IMR-90 (cell line): ENCODE data around the gene ARVCF. TPM values are rescaled to one million over a fixed set of nuclear protein-coding genes. Genes with fewer than 3 reads are reported as not detected.

Experiments
- ATAC-seq: fragments of 200-7000 bp; cut with Tn5 transposase; 2 replicates; pipeline ENCODE4 v1.9.1; 2020; ENCODE audit warnings: low read depth, mild to moderate bottlenecking, moderate library complexity
- BruUV-seq: library from RNA; stranded (reverse); fragments of 400-500 nt; replicated peaks from 2 replicates; lab custom pipeline; 2021; lab: Mats Ljungman, UMichigan
- CTCF ChIA-PET: fragments of 300-600 bp; formaldehyde crosslinking; extraction: SDS; loops from one replicate; lab custom pipeline; 2021; ENCODE audit warnings: antibody characterized with exemption; lab: Yijun Ruan, JAX
- POLR2A ChIA-PET: fragments of 300-600 bp; sonication (Branson Sonifier 250); formaldehyde crosslinking; loops from one replicate; lab custom pipeline; 2022; ENCODE audit warnings: antibody characterized with exemption; ENCODE audit not compliant: unreplicated experiment; lab: Charles Lee
- DNase-seq: peaks from one replicate; pipeline ENCODE4 v3.0.0; 2013
- H2AFZ ChIP-seq: replicated peaks from 2 replicates; pipeline ENCODE3; 2013; ENCODE audit warnings: low read length, mild to moderate bottlenecking; ENCODE audit not compliant: poor library complexity
- H2AK5ac ChIP-seq: 2 replicates; pipeline ENCODE4 v1.6.1; 2013; ENCODE audit warnings: low read depth, low read length, inconsistent platforms
- H2AK9ac ChIP-seq: replicated peaks from 2 replicates; pipeline ENCODE3; 2013; ENCODE audit warnings: mild to moderate bottlenecking, low read depth, low read length, moderate library complexity; ENCODE audit not compliant: poor library complexity
- H2BK120ac ChIP-seq: 2 replicates; pipeline ENCODE4 v1.6.1; 2013; ENCODE audit warnings: low read depth, low read length, inconsistent platforms
- H2BK15ac ChIP-seq: 3 replicates; pipeline ENCODE4 v1.6.1; 2013; ENCODE audit warnings: low read depth, low read length, inconsistent platforms
- H2BK20ac ChIP-seq: 2 replicates; pipeline ENCODE4 v1.6.1; 2013; ENCODE audit warnings: low read depth, mild to moderate bottlenecking, inconsistent platforms, low read length, moderate library complexity
- H2BK5ac ChIP-seq: 2 replicates; pipeline ENCODE4 v1.6.1; 2013; ENCODE audit warnings: mild to moderate bottlenecking, low read depth, low read length, inconsistent platforms; ENCODE audit not compliant: poor library complexity, severe bottlenecking
- H3K14ac ChIP-seq: replicated peaks from 2 replicates; pipeline ENCODE4 v1.6.1; 2013; ENCODE audit warnings: low read depth, low read length, inconsistent platforms
- H3K18ac ChIP-seq: 2 replicates; pipeline ENCODE4 v1.6.1; 2013; ENCODE audit warnings: low read depth, low read length, control low read depth
- H3K23ac ChIP-seq: 2 replicates; pipeline ENCODE4 v1.6.1; 2013; ENCODE audit warnings: low read depth, low read length, inconsistent platforms
- H3K27ac ChIP-seq: 2 replicates; pipeline ENCODE4 v1.5.1; 2013; ENCODE audit warnings: mild to moderate bottlenecking, control low read depth, low read length; ENCODE audit not compliant: insufficient read depth
- H3K27me3 ChIP-seq: 2 replicates; pipeline ENCODE4 v1.6.1; 2013; ENCODE audit warnings: low read length; ENCODE audit not compliant: control insufficient read depth, insufficient read depth
- H3K36me3 ChIP-seq: 2 replicates; pipeline ENCODE4 v1.6.1; 2013; ENCODE audit warnings: low read length, mixed read lengths; ENCODE audit not compliant: control insufficient read depth, insufficient read depth
- H3K4ac ChIP-seq: 2 replicates; pipeline ENCODE4 v1.6.1; 2013; ENCODE audit warnings: low read depth, low read length, inconsistent platforms
- H3K4me1 ChIP-seq: 2 replicates; pipeline ENCODE4 v1.6.1; 2013; ENCODE audit warnings: low read length, mixed read lengths; ENCODE audit not compliant: control insufficient read depth, insufficient read depth
- H3K4me2 ChIP-seq: 2 replicates; pipeline ENCODE4 v1.6.1; 2013; ENCODE audit warnings: low read depth, mild to moderate bottlenecking, control low read depth, low read length, moderate library complexity
- H3K4me3 ChIP-seq: 2 replicates; pipeline ENCODE4 v1.5.1; 2013; ENCODE audit warnings: low read depth, mild to moderate bottlenecking, control low read depth, low read length, moderate library complexity; ENCODE audit not compliant: insufficient read depth
- H3K56ac ChIP-seq: 2 replicates; pipeline ENCODE4 v1.6.1; 2013; ENCODE audit warnings: low read length, inconsistent platforms; ENCODE audit not compliant: insufficient read depth; ENCODE audit errors: extremely low read depth
- H3K79me1 ChIP-seq, 2 experiments: 2 replicates each; pipeline ENCODE4 v1.6.1; 2013; ENCODE audit warnings: low read length in 2 of 2, inconsistent platforms in 1 of 2, low read depth in 1 of 2
- H3K9ac ChIP-seq: 2 replicates; pipeline ENCODE4 v1.6.1; 2013; ENCODE audit warnings: low read depth, low read length, control low read depth
- H3K9me1 ChIP-seq: 2 replicates; pipeline ENCODE4 v1.6.1; 2013; ENCODE audit warnings: low read length, inconsistent platforms; ENCODE audit not compliant: insufficient read depth
- H3K9me3 ChIP-seq: 2 replicates; pipeline ENCODE4 v1.6.1; 2013; ENCODE audit warnings: low read length; ENCODE audit not compliant: control insufficient read depth, insufficient read depth
- H4K20me1 ChIP-seq: 2 replicates; pipeline ENCODE4 v1.6.1; 2013; ENCODE audit warnings: low read length, inconsistent platforms; ENCODE audit not compliant: insufficient read depth
- H4K5ac ChIP-seq: 2 replicates; pipeline ENCODE4 v1.6.1; 2013; ENCODE audit warnings: mild to moderate bottlenecking, low read depth, low read length, control low read depth
- H4K8ac ChIP-seq, 2 experiments: 2 replicates each; pipeline ENCODE4 v1.6.1; 2013; ENCODE audit warnings: low read depth in 2 of 2, low read length in 2 of 2, control low read depth in 1 of 2, inconsistent platforms in 1 of 2
- H4K91ac ChIP-seq: 2 replicates; pipeline ENCODE4 v1.6.1; 2013; ENCODE audit warnings: low read depth, low read length, inconsistent platforms; ENCODE audit not compliant: insufficient read depth
- BHLHE40 ChIP-seq: fragments of 150-350 bp; IDR thresholded peaks from 2 replicates; pipeline ENCODE4 v1.6.1; 2016; ENCODE audit warnings: mild to moderate bottlenecking, low read depth, low read length
- CEBPB ChIP-seq: IDR thresholded peaks from 2 replicates; pipeline ENCODE4 v1.6.1; 2012; ENCODE audit warnings: low read depth, low read length, improper control_type of control experiment
- CHD1 ChIP-seq: IDR thresholded peaks from 2 replicates; pipeline ENCODE4 v1.6.1; 2012; ENCODE audit warnings: low read depth, low read length, improper control_type of control experiment
- ELK1 ChIP-seq: fragments of 150-350 bp; IDR thresholded peaks from 2 replicates; pipeline ENCODE4 v1.6.1; 2016; ENCODE audit warnings: low read depth, mild to moderate bottlenecking, low read length, moderate library complexity, borderline replicate concordance
- FOS ChIP-seq: fragments of 150-350 bp; IDR thresholded peaks from 2 replicates; pipeline ENCODE4 v1.6.1; 2016; ENCODE audit warnings: low read depth, low read length
- MAFK ChIP-seq: IDR thresholded peaks from 2 replicates; pipeline ENCODE4 v1.6.1; 2012; ENCODE audit warnings: low read depth, low read length, improper control_type of control experiment
- MAZ ChIP-seq: IDR thresholded peaks from 2 replicates; pipeline ENCODE4 v1.6.1; 2012; ENCODE audit warnings: low read depth, mild to moderate bottlenecking, low read length, improper control_type of control experiment, moderate library complexity, borderline replicate concordance
- MXI1 ChIP-seq: IDR thresholded peaks from 2 replicates; pipeline ENCODE4 v1.6.1; 2012; ENCODE audit warnings: low read depth, mild to moderate bottlenecking, low read length, moderate library complexity, borderline replicate concordance
- NFE2L2 ChIP-seq: fragments of 150-350 bp; IDR thresholded peaks from 2 replicates; pipeline ENCODE4 v1.6.1; 2016; ENCODE audit warnings: low read depth, mild to moderate bottlenecking, low read length
- POLR2A ChIP-seq: IDR thresholded peaks from 2 replicates; pipeline ENCODE4 v1.6.1; 2012; ENCODE audit warnings: mild to moderate bottlenecking, low read depth, low read length
- RAD21 ChIP-seq: IDR thresholded peaks from 2 replicates; pipeline ENCODE4 v1.6.1; 2012; ENCODE audit warnings: low read length, improper control_type of control experiment
- RCOR1 ChIP-seq: IDR thresholded peaks from 2 replicates; pipeline ENCODE4 v1.6.1; 2012; ENCODE audit warnings: mild to moderate bottlenecking, low read length, improper control_type of control experiment; ENCODE audit not compliant: insufficient replicate concordance
- SMC3 ChIP-seq: fragments of 150-350 bp; IDR thresholded peaks from 2 replicates; pipeline ENCODE4 v1.6.1; 2016; ENCODE audit warnings: low read depth, mild to moderate bottlenecking, antibody characterized with exemption, low read length, moderate library complexity
- USF2 ChIP-seq: fragments of 150-350 bp; IDR thresholded peaks from 2 replicates; pipeline ENCODE4 v1.6.1; 2017; ENCODE audit warnings: mild to moderate bottlenecking, antibody characterized with exemption, low read length, low read depth
- whole genome bisulfite sequencing, 2 experiments: methylation state at CpG; one replicate each; pipeline versions ENCODE4 v1.1.5 to v1.1.7; 2013; ENCODE audit warnings: missing lambda C conversion rate in 2 of 2; ENCODE audit not compliant: insufficient read length in 1 of 2; ENCODE audit errors: extremely low coverage in 2 of 2; 5-methylcytosine and 5-hydroxymethylcytosine counted together
- dilution Hi-C: fragments of 300-500 bp; cut with HindIII; formaldehyde crosslinking; loops from one replicate; pipeline ENCODE4 v1.14.3; 2018; ENCODE audit warnings: low sequenced_read_pairs; ENCODE audit not compliant: unreplicated experiment
- in situ Hi-C: fragments of 300-500 bp; cut with MboI; formaldehyde crosslinking; loops from 3 replicates; pipeline ENCODE4 v1.14.3; 2019; ENCODE audit warnings: low sequenced_read_pairs, inconsistent platforms, mixed read lengths
- intact Hi-C: fragments of 100-400 bp; cut with micrococcal nuclease; formaldehyde crosslinking; loops from 2 replicates; pipeline ENCODE4 v1.10.0; 2022
- polyA plus RNA-seq, 3 experiments: library from polyadenylated mRNA; depleted of rRNA; stranded (reverse); fragments of >200 nt; gene quantifications; 2 replicates each; pipeline ENCODE4 v1.2.3, GENCODE V29; 2012; ENCODE audit warnings: low replicate concordance in 1 of 3
- total RNA-seq: library from RNA; depleted of rRNA; stranded (reverse); fragments of >200 nt; gene quantifications from 2 replicates; pipeline ENCODE4 v1.2.3, GENCODE V29; 2012
- TF ChIP-seq, protein P1 (sequence below): conservative IDR thresholded peaks from 2 replicates; pipeline ENCODE4 v1.5.1; 2012; ENCODE audit warnings: mild to moderate bottlenecking, low read depth, low read length, improper control_type of control experiment

ARVCF gene
- total and polyA plus RNA-seq, 2 of the 4 experiments (the other 2 are of a cell fraction): 8.6 to 14.1 TPM

- H2AFZ ChIP-seq: no peak overlapping the region
- H2BK5ac ChIP-seq: no peak overlapping the region
- CTCF ChIA-PET: no interaction called here
- intact Hi-C loops (no loop called here), dilution Hi-C loops (no loop called here), in situ Hi-C loops (no loop called here)
- TF ChIP-seq MAFK (no peak), SMC3 (no peak), FOS (no peak), CEBPB (no peak), RCOR1 (no peak), MXI1 (no peak), POLR2A (no peak), MAZ (no peak), CHD1 (no peak), ELK1 (no peak), NFE2L2 (no peak), USF2 (no peak), RAD21 (no peak), BHLHE40 (no peak)
- TF ChIP-seq, protein P1, sequence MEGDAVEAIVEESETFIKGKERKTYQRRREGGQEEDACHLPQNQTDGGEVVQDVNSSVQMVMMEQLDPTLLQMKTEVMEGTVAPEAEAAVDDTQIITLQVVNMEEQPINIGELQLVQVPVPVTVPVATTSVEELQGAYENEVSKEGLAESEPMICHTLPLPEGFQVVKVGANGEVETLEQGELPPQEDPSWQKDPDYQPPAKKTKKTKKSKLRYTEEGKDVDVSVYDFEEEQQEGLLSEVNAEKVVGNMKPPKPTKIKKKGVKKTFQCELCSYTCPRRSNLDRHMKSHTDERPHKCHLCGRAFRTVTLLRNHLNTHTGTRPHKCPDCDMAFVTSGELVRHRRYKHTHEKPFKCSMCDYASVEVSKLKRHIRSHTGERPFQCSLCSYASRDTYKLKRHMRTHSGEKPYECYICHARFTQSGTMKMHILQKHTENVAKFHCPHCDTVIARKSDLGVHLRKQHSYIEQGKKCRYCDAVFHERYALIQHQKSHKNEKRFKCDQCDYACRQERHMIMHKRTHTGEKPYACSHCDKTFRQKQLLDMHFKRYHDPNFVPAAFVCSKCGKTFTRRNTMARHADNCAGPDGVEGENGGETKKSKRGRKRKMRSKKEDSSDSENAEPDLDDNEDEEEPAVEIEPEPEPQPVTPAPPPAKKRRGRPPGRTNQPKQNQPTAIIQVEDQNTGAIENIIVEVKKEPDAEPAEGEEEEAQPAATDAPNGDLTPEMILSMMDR: no peak
- H3K14ac ChIP-seq: no peak overlapping the region
- H2AK9ac ChIP-seq: no peak overlapping the region
- H3K9me1 ChIP-seq: peaks cover 20% of the 10 kb centered on the region
- DNase-seq (no peak), ATAC-seq (no peak)
- no peak overlapping the region for H4K8ac ChIP-seq
- H3K79me1 ChIP-seq: peaks cover 17 to 72% of the 10 kb centered on the region in 2 experiments; a peak in 3 of 4 replicates
- peaks cover 66% of the 10 kb centered on the region for H4K20me1 ChIP-seq
- H3K4ac ChIP-seq: no peak overlapping the region
- no peak overlapping the region for H3K4me2 ChIP-seq
- H3K4me1 ChIP-seq: peaks cover 3% of the 10 kb centered on the region; the same call in 1 of the 2 replicates
- no peak overlapping the region for H2AK5ac ChIP-seq
- H4K5ac ChIP-seq: no peak overlapping the region
- H3K23ac ChIP-seq: no peak overlapping the region
- no peak overlapping the region for H3K9ac ChIP-seq
- H4K91ac ChIP-seq: no peak overlapping the region
- peaks cover 21% of the 10 kb centered on the region for H3K36me3 ChIP-seq
- H2BK20ac ChIP-seq: no peak overlapping the region
- H3K9me3 ChIP-seq: no peaks in the 10 kb centered on the region
- no peak overlapping the region for H3K27ac ChIP-seq
- POLR2A ChIA-PET: no interaction called here
- H3K27me3 ChIP-seq: no peaks in the 10 kb centered on the region
- H3K56ac ChIP-seq: no peak overlapping the region
- H3K18ac ChIP-seq: no peak overlapping the region
- BruUV-seq: no TSS peak
- no peak overlapping the region for H3K4me3 ChIP-seq
- no peak overlapping the region for H2BK15ac ChIP-seq
- no peak overlapping the region for H2BK120ac ChIP-seq
- WGBS, 2 experiments: 95% methylated on average over 3 of the region's 7 CpGs; no CpG with 5 or more reads in 1 of the 2 experiments
Observed at GRCh38 chr22:20032407-20032991, 15.9 kb upstream of the ARVCF start.
